Activated naive CD4-positive, alpha-beta T cell treated with anti-CD3 and anti-CD28 coated beads, Interleukin-2, amount 10 ng/mL, durations not matched to agents 7 days and 5 days (primary cell): ENCODE measurements around the gene PTPRJ.
"Not testable (repeated sequence)": the region's sequence is repeated elsewhere in the genome, so short reads cannot be mapped to it uniquely, and the experiment has no call there.

Source experiments
- CTCF ChIA-PET: fragments of 350-600 bp; sonication (Branson Sonifier 250); formaldehyde crosslinking; loops from one replicate; lab custom pipeline; 2021; ENCODE audit warnings: antibody characterized with exemption; lab: Charles Lee
- DNase-seq: peaks from one replicate; pipeline ENCODE4 v3.0.0-alpha.2; 2020
- H3K27ac Mint-ChIP-seq: one replicate; pipeline ENCODE4 v1.8.0; 2021; ENCODE audit warnings: mild to moderate bottlenecking, moderate library complexity, mixed read lengths
- H3K27me3 Mint-ChIP-seq: one replicate; pipeline ENCODE4 v1.8.0; 2021; ENCODE audit warnings: mild to moderate bottlenecking, mixed read lengths
- H3K36me3 Mint-ChIP-seq: one replicate; pipeline ENCODE4 v1.8.0; 2021; ENCODE audit warnings: mixed read lengths
- H3K4me1 Mint-ChIP-seq: one replicate; pipeline ENCODE4 v1.8.0; 2021; ENCODE audit warnings: mixed read lengths
- H3K4me3 Mint-ChIP-seq: one replicate; pipeline ENCODE4 v1.8.0; 2021; ENCODE audit warnings: mild to moderate bottlenecking, moderate library complexity, mixed read lengths
- H3K9me3 Mint-ChIP-seq: one replicate; pipeline ENCODE4 v1.8.0; 2021; ENCODE audit warnings: mixed read lengths

The PTPRJ gene

DNA sequence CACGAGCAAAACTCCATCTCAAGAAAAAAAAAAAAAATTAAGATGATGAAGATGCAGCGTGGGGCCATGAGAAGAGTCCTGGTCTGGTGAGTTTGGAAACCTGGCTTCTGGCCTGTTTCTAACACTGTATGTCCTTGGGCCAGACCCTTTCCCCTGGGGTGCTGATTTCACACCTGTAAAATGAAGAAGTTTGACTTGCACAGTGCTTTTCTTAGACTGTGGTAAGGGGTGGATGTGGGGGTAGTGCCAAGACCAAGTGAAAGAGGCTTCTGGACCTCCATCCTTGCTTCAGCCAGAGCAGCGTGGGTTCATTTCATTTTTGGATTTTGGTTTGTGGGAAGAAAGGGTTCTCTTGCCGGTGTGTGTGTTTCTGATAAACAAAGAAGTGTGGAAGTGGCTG, 42.1 kb downstream of the PTPRJ start:
- Mint-ChIP-seq H3K4me1 (peaks cover 62% of the 10 kb centered on the region), H3K27ac (no peak overlapping the region), H3K9me3 (no peaks in the 10 kb centered on the region), H3K4me3 (no peak overlapping the region), H3K27me3 (no peaks in the 10 kb centered on the region), H3K36me3 (peaks cover 47% of the 10 kb centered on the region)
- no peak for DNase-seq
- CTCF ChIA-PET, result no interaction called here

DNA sequence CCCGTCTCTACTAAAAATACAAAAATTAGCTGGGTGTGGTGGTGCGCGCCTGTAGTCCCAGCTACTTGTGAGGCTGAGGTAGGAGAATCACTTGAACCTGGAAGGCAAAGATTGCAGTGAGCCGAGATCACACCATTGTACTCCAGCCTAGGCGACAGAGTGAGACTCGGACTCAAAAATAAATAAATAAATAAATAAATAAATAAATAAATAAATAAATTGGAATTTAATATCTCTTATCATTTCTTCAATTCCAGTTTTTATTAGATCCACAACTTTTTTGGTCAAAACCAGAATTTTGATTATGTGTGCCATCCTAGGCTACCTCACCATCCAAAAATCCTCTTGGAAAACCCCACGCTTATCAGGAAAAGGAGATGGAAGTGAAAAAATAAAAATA, 43.2 kb downstream of the PTPRJ start:
- DNase-seq, H3K4me3 Mint-ChIP-seq, H3K27me3 Mint-ChIP-seq, H3K9me3 Mint-ChIP-seq, H3K27ac Mint-ChIP-seq: not testable (repeated sequence)
- peaks cover 60% of the 10 kb centered on the region for H3K4me1 Mint-ChIP-seq
- H3K36me3 Mint-ChIP-seq, result peaks cover 51% of the 10 kb centered on the region
- CTCF ChIA-PET, result interaction anchor here (0.6 kb wide), 1 partner anchor 17 kb away, joined by 3 read pairs; no protein-coding TSS in a partner anchor

DNA sequence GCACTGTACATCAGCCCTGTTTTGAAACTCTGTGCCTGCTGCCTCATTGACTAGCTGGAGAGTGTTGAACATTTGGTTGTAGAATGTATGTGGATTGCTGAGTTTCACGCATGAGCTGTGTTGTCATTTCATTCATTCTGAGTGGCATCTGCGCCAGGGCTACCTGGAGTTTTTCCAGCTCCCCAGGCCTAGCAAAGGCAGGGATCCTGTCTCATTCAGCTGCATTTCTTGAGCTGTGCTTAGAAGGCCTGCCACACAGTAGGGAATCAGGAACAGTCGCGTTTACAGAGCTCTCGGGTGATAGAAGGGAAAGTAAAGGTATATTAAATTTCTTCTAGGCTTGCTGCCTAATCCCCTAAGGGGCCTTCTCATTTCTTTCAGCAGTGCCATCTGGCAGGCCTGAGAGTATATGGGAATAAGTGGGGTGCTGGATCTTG, 44.3 kb downstream of the PTPRJ start:
- Mint-ChIP-seq H3K4me3 (no peak overlapping the region), H3K36me3 (peaks cover 53% of the 10 kb centered on the region), H3K27ac (no peak overlapping the region), H3K9me3 (no peaks in the 10 kb centered on the region), H3K4me1 (peaks cover 60% of the 10 kb centered on the region), H3K27me3 (no peaks in the 10 kb centered on the region)
- CTCF ChIA-PET, result interaction anchor here (0.9 to 1.0 kb wide), 2 partner anchors 85 kb away, joined by 3 to 6 read pairs; no protein-coding TSS in a partner anchor
- DNase-seq, result no peak

DNA sequence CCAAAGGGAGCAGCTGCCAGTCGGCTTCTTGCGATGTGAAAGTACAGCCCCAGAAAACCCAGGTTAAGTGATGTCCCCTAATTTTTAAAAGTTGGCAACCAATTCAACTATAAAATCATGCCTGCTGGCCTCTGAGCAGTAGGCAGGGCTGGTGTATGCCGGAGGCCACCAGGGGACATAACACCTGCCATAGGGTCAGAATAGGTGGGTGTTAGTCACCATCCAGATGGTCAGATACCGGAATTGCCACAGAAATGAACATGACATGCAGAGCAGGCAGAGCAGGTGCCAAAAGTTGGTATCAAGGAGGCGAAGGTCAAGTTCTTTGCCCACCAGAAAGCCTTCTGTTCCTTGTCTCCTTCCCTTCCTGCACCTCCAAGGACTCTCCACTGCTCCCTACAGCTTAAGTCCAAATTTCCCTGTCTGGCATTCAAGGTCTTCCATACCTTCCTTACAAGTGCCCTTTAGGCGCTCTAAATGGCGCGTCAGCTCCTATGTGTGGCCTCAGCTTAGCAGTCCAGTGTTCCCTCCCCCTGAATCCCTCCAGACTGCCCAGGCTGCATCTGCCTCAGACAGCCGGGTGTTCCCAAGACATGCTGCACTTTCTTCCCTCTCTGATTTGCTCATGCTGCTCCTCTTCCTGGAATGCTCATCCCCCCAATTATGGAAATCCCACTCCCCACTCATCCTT, 45.1 kb downstream of the PTPRJ start:
- no peak overlapping the region for H3K4me3 Mint-ChIP-seq
- peaks cover 60% of the 10 kb centered on the region for H3K4me1 Mint-ChIP-seq
- no peak overlapping the region for H3K27ac Mint-ChIP-seq
- peaks cover 52% of the 10 kb centered on the region for H3K36me3 Mint-ChIP-seq
- DNase-seq, result no peak
- H3K27me3 Mint-ChIP-seq, result no peaks in the 10 kb centered on the region
- no peaks in the 10 kb centered on the region for H3K9me3 Mint-ChIP-seq
- CTCF ChIA-PET, result interaction anchor here (0.6 to 0.9 kb wide), 2 partner anchors 84 to 93 kb away, joined by 3 read pairs; no protein-coding TSS in a partner anchor

DNA sequence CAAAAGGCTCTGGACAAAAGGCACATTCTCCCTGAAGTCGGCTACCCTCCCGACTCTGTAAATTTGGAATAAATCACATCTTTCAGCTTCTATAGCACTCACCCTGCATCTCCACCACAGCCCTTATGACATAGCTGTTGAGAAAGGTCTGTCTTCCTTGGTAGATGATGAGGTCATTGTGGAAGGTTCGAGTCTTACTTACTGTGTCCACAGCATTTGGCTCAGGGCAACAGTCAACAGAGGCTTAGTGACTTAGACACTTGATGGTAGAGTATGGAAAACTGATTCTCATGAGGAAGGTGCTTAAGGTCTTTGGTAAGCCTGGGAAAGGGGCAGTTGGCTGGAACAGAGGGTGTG, 45.6 kb downstream of the PTPRJ start:
- no peak for DNase-seq
- Mint-ChIP-seq H3K9me3 (no peaks in the 10 kb centered on the region), H3K4me3 (no peak overlapping the region), H3K27me3 (no peaks in the 10 kb centered on the region), H3K36me3 (peaks cover 49% of the 10 kb centered on the region), H3K4me1 (peaks cover 58% of the 10 kb centered on the region), H3K27ac (no peak overlapping the region)
- CTCF ChIA-PET, result interaction anchor here (0.6 kb wide), 1 partner anchor 94 kb away, joined by 3 read pairs; no protein-coding TSS in a partner anchor

DNA sequence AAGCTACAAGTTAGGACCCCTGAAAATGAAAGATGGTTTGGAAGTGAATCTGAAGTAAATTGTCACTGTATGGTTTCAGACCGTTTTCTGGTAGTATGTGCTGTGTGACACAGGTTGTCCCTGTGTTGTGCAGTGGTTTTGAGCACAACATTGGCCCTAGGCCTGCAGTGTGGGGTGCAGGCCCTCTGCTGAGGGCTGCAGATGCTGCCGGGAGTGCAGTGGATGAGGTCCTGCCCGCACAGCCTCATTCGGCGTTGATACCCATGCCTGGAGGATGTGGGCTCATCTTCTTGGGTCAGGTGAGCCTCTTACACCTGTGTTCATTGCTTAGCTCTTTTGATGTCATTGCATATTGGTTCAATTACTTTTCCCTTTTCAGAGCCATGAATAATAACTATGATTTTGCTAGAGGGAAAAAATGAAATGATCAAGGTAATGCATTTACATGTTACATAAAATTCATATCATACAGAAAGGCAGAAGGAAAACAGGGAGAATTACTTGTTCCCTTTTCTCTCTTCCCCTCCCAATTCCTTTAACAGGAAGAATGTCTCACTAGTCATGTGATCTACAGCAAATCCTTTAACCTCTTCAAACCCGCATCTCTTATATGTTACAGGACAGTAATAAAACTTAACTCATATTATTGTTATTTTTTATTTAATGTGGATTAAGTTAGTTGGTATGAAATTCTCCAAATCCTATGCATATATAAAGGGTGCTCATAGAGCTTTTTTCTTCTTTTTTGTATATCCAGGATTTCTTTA, 48.7 kb downstream of the PTPRJ start:
- no peaks in the 10 kb centered on the region for H3K9me3 Mint-ChIP-seq
- peaks cover 71% of the 10 kb centered on the region for H3K4me1 Mint-ChIP-seq
- H3K36me3 Mint-ChIP-seq, result peaks cover 60% of the 10 kb centered on the region
- CTCF ChIA-PET, result interaction anchor here (0.9 to 2.0 kb wide), 3 partner anchors 14 to 80 kb away, joined by 3 to 7 read pairs (median 5); no protein-coding TSS in a partner anchor
- H3K4me3 Mint-ChIP-seq, result peak overlapping the region; percentile 8
- no peaks in the 10 kb centered on the region for H3K27me3 Mint-ChIP-seq
- H3K27ac Mint-ChIP-seq, result peak overlapping the region; percentile 90
- DNase-seq, result peak; percentile 60

DNA sequence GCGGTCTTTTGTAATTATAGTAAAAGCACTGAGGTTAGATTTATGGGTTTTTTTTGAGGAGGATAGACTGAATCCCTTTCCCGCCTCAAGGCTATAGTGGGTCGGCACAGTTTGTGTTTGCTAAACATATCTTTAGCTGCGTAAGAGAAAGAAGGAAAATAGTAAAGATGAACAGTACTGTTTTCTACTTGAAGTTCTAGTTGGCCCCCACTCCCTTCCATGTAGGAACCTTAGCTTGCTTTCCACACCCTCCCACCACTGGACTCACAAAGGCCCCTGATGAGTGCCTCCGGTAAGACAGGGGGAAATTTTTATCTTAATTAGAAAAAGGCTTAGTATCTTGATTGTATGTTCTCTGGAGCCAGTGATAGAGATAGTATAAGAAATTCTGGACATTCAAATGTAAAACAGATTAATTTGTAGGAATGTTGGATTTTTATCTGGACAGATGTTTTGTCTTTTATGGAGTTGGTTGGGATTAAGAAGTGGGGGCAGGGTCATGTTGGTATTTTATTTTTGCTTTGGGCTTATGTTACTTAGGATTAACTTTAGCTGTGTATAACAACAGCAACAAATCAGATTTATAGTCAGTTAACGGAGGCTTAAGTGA, 49.4 kb downstream of the PTPRJ start:
- Mint-ChIP-seq H3K27ac (peak overlapping the region; percentile 90), H3K27me3 (no peaks in the 10 kb centered on the region), H3K36me3 (peaks cover 58% of the 10 kb centered on the region), H3K9me3 (no peaks in the 10 kb centered on the region), H3K4me3 (no peak overlapping the region), H3K4me1 (peaks cover 74% of the 10 kb centered on the region)
- no peak for DNase-seq
- CTCF ChIA-PET, result interaction anchor here (0.9 to 2.0 kb wide), 3 partner anchors 13 to 79 kb away, joined by 3 to 7 read pairs (median 5); no protein-coding TSS in a partner anchor

DNA sequence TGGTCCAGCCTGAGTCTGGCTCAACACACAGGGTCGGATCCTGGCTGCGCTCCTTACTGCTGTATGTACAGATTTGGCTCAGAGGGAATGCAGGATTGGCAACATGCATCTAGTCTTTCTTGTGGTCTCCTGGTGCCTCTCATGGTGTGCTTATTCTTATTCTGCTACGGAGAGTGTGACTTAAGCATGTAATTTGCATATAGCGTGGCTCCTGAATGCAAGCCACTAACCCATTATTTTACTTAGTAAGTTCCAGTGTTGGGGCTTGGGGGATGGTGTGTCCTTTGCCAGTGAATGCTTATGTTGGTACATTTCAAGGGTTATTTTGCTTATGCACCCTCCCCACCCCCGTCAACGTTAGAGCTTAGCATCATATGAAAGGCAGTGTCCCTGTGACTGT, 51.2 kb downstream of the PTPRJ start:
- CTCF ChIA-PET, result no interaction called here
- DNase-seq, result no peak
- Mint-ChIP-seq H3K4me3 (no peak overlapping the region), H3K27ac (no peak overlapping the region), H3K36me3 (peaks cover 65% of the 10 kb centered on the region), H3K27me3 (no peaks in the 10 kb centered on the region), H3K9me3 (no peaks in the 10 kb centered on the region), H3K4me1 (peaks cover 85% of the 10 kb centered on the region)

DNA sequence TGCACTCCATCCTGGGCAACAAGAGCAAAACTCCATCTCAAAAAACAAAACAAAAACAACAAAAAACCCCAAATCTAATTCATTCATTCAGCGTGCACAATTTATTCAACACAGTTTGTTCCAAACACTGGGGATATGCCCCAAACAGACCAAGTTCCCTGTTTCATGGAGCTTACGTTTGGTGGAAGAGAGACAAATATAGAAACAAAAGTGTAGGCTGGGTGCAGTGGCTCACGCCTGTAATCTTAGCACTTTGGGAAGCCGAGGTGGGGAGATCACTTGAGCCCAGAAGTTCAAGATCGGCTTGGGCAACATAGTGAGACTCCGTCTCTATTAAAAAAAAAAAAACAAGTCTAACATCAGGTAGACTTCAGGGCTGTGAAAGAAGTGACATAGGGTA, 52.4 kb downstream of the PTPRJ start:
- Mint-ChIP-seq H3K4me3 (no peak overlapping the region), H3K27ac (peak overlapping the region; percentile 31)
- CTCF ChIA-PET, result interaction anchor here (1.3 to 1.9 kb wide), 2 partner anchors 10 to 76 kb away, joined by 5 to 9 read pairs; no protein-coding TSS in a partner anchor

DNA sequence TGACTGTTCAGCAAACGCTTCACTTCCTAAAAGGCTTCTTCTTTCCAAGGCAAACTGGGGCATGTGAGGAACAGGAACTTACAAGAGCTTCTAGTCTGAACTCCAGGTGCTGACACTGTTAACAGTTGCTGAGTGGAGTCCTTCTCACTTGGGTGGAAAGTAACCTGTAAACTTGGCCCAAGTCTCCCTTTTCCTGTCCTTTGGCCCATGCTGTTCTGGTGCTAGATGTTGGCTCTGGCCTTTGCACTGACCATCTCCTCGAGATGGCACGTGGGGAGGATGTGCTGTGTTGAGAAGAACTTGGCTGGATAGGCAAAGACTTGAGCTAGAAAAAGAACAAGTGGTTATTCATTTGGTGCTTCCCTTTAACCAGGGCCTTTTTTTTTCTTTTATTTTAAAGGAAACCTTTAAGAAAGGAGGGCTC, 53.6 kb downstream of the PTPRJ start:
- DNase-seq, result no peak
- no peaks in the 10 kb centered on the region for H3K9me3 Mint-ChIP-seq
- H3K36me3 Mint-ChIP-seq, result peaks cover 65% of the 10 kb centered on the region
- peaks cover 84% of the 10 kb centered on the region for H3K4me1 Mint-ChIP-seq
- CTCF ChIA-PET, result interaction anchor here (0.8 to 1.9 kb wide), 3 partner anchors 20 to 74 kb away, joined by 3 to 9 read pairs (median 4); no protein-coding TSS in a partner anchor
- H3K27ac Mint-ChIP-seq, result peak overlapping the region; percentile 52
- H3K27me3 Mint-ChIP-seq, result no peaks in the 10 kb centered on the region
- H3K4me3 Mint-ChIP-seq, result no peak overlapping the region

More for the DNA sequence above, 52.4 kb downstream of the PTPRJ start:
- Mint-ChIP-seq H3K27me3 (no peaks in the 10 kb centered on the region), H3K4me1 (peaks cover 91% of the 10 kb centered on the region), H3K36me3 (peaks cover 68% of the 10 kb centered on the region), H3K9me3 (no peaks in the 10 kb centered on the region)
- DNase-seq, result no peak

DNA sequence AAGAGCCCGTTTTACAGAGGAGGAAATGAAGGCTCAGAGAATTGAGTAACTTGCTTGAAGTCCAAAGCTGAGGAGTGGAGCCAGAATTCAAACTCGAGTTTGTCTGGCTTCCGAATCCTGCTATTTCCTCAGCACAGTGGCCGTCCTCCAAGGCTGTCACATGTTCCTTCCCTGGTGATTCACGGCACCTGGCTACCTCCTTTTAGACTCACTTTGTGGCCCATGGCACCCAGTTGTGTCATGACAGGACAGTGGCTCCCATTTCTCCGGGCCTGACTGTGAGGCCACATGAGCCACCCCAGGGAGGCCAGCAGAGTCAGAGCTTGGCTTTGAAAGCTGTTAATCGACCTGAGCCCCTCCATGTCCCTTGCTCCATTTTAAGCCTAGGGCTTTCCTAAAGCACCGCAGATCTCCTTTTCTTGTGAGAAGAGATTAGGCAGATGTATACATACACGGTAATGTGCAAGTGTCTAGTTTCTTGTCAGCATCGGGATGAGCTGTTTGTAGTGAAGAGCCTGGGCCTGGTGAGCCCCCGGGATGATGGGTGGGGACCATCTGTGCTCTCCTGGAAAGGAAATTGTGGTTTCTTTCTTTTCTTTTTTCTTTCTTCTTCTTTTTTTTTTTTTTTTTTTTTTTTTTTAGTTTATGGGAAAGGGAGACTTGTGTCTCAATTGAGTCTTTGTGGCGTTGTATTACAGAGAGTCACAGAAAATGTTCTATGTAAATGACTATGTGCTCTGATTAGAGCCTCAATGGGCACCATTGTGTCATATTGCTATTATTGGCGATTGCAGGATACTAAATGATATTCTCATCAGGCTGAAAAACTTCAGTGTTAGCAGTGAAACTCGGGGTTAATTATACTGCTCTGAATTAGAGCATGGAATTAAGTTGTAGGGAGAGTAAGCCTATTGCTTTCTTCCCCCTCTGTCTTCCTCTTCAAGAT, 54.8 kb downstream of the PTPRJ start:
- Mint-ChIP-seq H3K27ac (peak overlapping the region; percentile 52), H3K27me3 (no peaks in the 10 kb centered on the region), H3K4me3 (peak overlapping the region; percentile 37), H3K4me1 (peaks cover 78% of the 10 kb centered on the region), H3K36me3 (peaks cover 64% of the 10 kb centered on the region), H3K9me3 (no peaks in the 10 kb centered on the region)
- DNase-seq, result no peak
- CTCF ChIA-PET, result interaction anchor here (0.7 to 1.2 kb wide), 2 partner anchors 11 to 21 kb away, joined by 3 to 4 read pairs; no protein-coding TSS in a partner anchor

DNA sequence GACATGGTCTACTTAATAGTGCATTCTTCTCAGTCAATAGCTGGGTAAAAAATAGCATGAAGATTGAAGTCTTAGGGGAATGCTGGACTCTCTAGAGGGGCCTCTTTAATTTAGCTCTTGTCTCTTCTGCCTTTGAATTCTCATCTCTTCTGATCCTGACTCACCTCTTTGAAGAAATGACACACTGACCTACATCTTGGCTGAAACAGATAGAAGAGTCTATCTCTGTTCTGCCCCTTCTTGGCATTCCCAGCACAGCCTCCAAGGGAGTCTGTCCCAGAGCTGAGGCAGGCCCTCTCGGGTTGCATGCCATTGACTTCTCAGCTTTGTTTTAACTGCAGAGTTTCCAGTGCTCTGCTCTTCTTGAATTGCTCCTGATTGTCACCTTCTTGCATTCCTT, 55.7 kb downstream of the PTPRJ start:
- DNase-seq, result no peak
- H3K4me3 Mint-ChIP-seq, result no peak overlapping the region
- peaks cover 79% of the 10 kb centered on the region for H3K4me1 Mint-ChIP-seq
- H3K27me3 Mint-ChIP-seq, result no peaks in the 10 kb centered on the region
- H3K36me3 Mint-ChIP-seq, result peaks cover 67% of the 10 kb centered on the region
- CTCF ChIA-PET, result interaction anchor here (0.7 to 1.2 kb wide), 2 partner anchors 10 to 20 kb away, joined by 3 to 4 read pairs; no protein-coding TSS in a partner anchor
- H3K27ac Mint-ChIP-seq, result peak overlapping the region; percentile 52
- H3K9me3 Mint-ChIP-seq, result no peaks in the 10 kb centered on the region

DNA sequence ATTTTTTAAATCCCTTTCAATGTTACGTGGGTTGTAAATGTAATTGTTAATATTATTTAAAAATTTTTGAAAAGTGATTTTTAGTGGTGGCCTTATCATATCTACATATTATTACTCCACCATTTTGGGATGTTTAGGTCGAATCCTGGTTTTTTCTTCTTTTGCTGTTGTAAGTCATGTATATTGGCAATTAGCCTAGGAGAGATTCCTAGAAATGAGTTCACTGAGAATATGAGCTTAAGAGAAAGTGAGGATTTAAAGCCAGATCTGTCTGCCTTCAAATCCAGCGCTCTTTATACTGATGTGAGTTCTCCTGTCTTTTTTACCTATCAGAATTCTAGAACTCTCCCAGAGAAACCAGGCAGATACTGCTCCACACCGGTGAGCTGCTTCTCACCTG, 56.1 kb downstream of the PTPRJ start:
- Mint-ChIP-seq H3K4me3 (no peak overlapping the region), H3K4me1 (peaks cover 78% of the 10 kb centered on the region), H3K36me3 (peaks cover 67% of the 10 kb centered on the region), H3K9me3 (no peaks in the 10 kb centered on the region), H3K27ac (no peak overlapping the region), H3K27me3 (no peaks in the 10 kb centered on the region)
- CTCF ChIA-PET, result interaction anchor here (0.7 to 1.2 kb wide), 3 partner anchors 10 to 19 kb away, joined by 3 to 4 read pairs (median 3); no protein-coding TSS in a partner anchor
- no peak for DNase-seq
